NB4 (cell line): ENCODE measurements around the gene KLHL26.

Experiments used
- MYC ChIP-seq: IDR thresholded peaks from 2 replicates; pipeline ENCODE4 v1.6.1; 2011; ENCODE audit warnings: low read depth, low read length
- POLR2A ChIP-seq: IDR thresholded peaks from 2 replicates; pipeline ENCODE4 v1.6.1; 2011; ENCODE audit warnings: mild to moderate bottlenecking; ENCODE audit not compliant: insufficient read length; ENCODE audit errors: extremely low read depth
- TF ChIP-seq, protein P1 (sequence below): IDR thresholded peaks from one replicate; pipeline ENCODE4 v1.5.1; 2012; ENCODE audit warnings: low read depth, low read length

DNA sequence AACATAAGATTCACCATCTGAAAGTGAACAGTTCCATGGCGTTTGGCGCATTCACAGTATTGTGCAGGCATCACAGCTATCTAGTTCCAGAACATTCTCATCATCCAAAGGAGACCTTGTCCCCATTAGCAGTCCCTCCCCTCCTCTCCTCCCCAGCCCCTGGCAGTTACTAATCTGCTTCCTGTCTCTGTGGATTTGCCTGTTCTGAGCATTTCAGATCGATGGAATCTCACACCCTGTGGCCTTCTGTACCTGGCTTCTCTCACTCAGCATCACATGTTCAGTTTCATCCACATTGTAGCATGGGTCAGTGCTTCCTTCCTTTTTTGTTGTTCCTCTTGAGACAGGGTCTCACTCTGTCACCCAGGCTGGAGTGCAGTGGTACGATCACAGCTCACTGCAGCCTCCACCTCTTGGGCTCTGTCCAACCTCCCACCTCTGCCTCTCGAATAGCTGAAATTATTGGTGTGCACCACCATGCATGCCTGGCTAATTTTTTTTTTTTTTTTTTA, 81.2 kb downstream of the KLHL26 start:
- TF ChIP-seq, protein P1, sequence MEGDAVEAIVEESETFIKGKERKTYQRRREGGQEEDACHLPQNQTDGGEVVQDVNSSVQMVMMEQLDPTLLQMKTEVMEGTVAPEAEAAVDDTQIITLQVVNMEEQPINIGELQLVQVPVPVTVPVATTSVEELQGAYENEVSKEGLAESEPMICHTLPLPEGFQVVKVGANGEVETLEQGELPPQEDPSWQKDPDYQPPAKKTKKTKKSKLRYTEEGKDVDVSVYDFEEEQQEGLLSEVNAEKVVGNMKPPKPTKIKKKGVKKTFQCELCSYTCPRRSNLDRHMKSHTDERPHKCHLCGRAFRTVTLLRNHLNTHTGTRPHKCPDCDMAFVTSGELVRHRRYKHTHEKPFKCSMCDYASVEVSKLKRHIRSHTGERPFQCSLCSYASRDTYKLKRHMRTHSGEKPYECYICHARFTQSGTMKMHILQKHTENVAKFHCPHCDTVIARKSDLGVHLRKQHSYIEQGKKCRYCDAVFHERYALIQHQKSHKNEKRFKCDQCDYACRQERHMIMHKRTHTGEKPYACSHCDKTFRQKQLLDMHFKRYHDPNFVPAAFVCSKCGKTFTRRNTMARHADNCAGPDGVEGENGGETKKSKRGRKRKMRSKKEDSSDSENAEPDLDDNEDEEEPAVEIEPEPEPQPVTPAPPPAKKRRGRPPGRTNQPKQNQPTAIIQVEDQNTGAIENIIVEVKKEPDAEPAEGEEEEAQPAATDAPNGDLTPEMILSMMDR: no peak
- TF ChIP-seq POLR2A: no peak
- TF ChIP-seq MYC: no peak
